ENCODE data around the gene TTC3.

DNA sequence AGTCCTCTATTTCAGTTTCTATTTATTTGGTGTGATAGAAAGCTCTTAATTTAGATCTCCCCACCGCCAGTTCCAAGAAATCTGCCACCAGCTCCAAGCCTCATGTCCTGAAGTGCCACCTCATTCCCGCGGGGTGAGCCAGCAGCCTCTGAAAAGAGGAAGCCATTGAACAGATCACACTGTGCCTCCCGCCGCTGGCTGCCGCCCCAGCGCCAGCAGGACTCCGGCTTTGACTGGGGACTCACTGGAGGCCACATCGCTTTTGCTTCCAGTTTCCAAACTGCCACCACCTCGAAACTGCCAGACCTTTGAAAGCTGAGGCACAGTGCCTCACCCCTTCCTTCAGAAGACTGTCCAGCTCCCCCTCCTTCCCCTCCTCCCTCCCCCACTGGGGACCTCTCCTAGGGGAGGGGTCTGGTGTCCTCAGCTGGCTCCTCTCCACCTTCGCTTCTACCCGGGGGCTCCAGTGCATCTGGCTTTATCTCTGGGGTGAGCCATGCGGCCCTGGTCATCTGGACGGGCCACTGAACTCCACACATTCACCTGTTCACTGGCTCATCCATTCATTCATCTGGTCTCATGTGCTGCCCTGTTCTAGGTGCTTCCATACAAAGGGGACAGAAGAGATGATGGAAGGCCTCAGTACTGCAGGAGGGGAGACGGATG, 135.1 kb downstream of the TTC3 start:
- no peak for TF ChIP-seq ZNF133 (tag by site-specific recombination; IDR thresholded peaks at IDR 0.05)
- TF ChIP-seq CTCF (tag by site-specific recombination; IDR thresholded peaks at IDR 0.05), result no peak
- TF ChIP-seq, protein P1, sequence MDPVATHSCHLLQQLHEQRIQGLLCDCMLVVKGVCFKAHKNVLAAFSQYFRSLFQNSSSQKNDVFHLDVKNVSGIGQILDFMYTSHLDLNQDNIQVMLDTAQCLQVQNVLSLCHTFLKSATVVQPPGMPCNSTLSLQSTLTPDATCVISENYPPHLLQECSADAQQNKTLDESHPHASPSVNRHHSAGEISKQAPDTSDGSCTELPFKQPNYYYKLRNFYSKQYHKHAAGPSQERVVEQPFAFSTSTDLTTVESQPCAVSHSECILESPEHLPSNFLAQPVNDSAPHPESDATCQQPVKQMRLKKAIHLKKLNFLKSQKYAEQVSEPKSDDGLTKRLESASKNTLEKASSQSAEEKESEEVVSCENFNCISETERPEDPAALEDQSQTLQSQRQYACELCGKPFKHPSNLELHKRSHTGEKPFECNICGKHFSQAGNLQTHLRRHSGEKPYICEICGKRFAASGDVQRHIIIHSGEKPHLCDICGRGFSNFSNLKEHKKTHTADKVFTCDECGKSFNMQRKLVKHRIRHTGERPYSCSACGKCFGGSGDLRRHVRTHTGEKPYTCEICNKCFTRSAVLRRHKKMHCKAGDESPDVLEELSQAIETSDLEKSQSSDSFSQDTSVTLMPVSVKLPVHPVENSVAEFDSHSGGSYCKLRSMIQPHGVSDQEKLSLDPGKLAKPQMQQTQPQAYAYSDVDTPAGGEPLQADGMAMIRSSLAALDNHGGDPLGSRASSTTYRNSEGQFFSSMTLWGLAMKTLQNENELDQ (tag by site-specific recombination; IDR thresholded peaks at IDR 0.05; ENCODE audit: low read depth), result no peak
- no peak for TF ChIP-seq ZNF350 (tag by site-specific recombination; IDR thresholded peaks at IDR 0.05)
- TF ChIP-seq GLIS1 (tag by site-specific recombination; IDR thresholded peaks at IDR 0.05), result no peak
- TF ChIP-seq PBX3 (CRISPR knock-in tag; IDR thresholded peaks at IDR 0.05), result no peak
- no peak for TF ChIP-seq ZNF223 (tag by site-specific recombination; IDR thresholded peaks at IDR 0.05)
